ENCODE data around the gene MRPS6.

- TF ChIP-seq, protein P1, sequence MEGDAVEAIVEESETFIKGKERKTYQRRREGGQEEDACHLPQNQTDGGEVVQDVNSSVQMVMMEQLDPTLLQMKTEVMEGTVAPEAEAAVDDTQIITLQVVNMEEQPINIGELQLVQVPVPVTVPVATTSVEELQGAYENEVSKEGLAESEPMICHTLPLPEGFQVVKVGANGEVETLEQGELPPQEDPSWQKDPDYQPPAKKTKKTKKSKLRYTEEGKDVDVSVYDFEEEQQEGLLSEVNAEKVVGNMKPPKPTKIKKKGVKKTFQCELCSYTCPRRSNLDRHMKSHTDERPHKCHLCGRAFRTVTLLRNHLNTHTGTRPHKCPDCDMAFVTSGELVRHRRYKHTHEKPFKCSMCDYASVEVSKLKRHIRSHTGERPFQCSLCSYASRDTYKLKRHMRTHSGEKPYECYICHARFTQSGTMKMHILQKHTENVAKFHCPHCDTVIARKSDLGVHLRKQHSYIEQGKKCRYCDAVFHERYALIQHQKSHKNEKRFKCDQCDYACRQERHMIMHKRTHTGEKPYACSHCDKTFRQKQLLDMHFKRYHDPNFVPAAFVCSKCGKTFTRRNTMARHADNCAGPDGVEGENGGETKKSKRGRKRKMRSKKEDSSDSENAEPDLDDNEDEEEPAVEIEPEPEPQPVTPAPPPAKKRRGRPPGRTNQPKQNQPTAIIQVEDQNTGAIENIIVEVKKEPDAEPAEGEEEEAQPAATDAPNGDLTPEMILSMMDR (IDR thresholded peaks at IDR 0.05 in 8 of 11, conservative IDR thresholded peaks at IDR 0.05 in 3 of 11): no peak
- no peak for TF ChIP-seq POLR2A (IDR thresholded peaks at IDR 0.05)
- TF ChIP-seq POLR2AphosphoS5 (IDR thresholded peaks at IDR 0.05): no peak
Observed at GRCh38 chr21:34128124-34128523, 54.7 kb downstream of the MRPS6 start.

Measured in spleen (tissue), 7 donors.